Measurements from ENCODE around the gene PRSS3.

DNA sequence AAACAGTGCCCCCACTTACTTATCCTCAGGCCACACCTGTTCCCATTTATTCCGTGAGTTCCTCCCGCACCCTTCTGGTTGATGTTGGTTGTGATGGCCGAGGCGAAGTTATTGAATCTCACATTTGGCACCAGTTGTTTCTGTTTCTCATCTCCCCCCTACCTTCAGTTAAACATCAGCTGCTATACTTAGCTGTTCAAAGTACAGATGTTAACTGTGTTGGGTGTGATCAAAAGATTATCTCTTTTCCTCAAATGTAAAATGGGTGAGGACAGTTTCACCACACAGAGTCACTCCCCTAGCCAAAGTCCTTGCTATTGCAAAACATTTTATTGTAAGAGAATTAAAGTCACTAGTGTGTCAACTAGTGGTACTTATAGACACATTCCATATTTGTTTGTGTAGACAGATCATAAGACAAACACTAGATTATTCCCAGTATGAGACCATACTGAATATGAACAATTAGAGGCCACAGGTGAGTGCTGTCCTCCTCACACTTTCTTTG is 43.2 kb upstream of the PRSS3 start:
- TF ChIP-seq EZH2 (IDR thresholded peaks at IDR 0.05; ENCODE audit: borderline replicate concordance, low read length) (no peak), CTCF (conservative IDR thresholded peaks at IDR 0.05 in 1 of 2, IDR thresholded peaks at IDR 0.05 in 1 of 2; ENCODE audit: extremely low read depth in 1 of 2, insufficient read depth in 1 of 2, low read depth in 1 of 2, low read length in 2 of 2) (no peak)

Measured in mammary epithelial cell (primary cell).